AG10803 (cell line): ENCODE data around the gene TMEM18.

Experiments used
- DNase-seq: peaks from one replicate; pipeline ENCODE4 v3.0.0; 2010; ENCODE audit warnings: low read depth
- H3K4me3 ChIP-seq: 2 replicates; pipeline ENCODE4 v1.5.1; 2011; ENCODE audit warnings: mild to moderate bottlenecking, low read length, control low read depth
- TF ChIP-seq, protein P1 (sequence below): conservative IDR thresholded peaks from 2 replicates; pipeline ENCODE4 v1.5.1; 2011; ENCODE audit warnings: mild to moderate bottlenecking, low read length, control low read depth, inconsistent platforms

The TMEM18 gene

GRCh38 chr2:653645-654425 is 23.4 kb downstream of the TMEM18 start:
- no peak overlapping the region for H3K4me3 ChIP-seq
- no peak for DNase-seq
- TF ChIP-seq, protein P1, sequence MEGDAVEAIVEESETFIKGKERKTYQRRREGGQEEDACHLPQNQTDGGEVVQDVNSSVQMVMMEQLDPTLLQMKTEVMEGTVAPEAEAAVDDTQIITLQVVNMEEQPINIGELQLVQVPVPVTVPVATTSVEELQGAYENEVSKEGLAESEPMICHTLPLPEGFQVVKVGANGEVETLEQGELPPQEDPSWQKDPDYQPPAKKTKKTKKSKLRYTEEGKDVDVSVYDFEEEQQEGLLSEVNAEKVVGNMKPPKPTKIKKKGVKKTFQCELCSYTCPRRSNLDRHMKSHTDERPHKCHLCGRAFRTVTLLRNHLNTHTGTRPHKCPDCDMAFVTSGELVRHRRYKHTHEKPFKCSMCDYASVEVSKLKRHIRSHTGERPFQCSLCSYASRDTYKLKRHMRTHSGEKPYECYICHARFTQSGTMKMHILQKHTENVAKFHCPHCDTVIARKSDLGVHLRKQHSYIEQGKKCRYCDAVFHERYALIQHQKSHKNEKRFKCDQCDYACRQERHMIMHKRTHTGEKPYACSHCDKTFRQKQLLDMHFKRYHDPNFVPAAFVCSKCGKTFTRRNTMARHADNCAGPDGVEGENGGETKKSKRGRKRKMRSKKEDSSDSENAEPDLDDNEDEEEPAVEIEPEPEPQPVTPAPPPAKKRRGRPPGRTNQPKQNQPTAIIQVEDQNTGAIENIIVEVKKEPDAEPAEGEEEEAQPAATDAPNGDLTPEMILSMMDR = no peak

- TF ChIP-seq, protein P1 = no peak
- no peak for DNase-seq
- no peak overlapping the region for H3K4me3 ChIP-seq
Measured at GRCh38 chr2:652881-653480, 24.2 kb downstream of the TMEM18 start.

DNA sequence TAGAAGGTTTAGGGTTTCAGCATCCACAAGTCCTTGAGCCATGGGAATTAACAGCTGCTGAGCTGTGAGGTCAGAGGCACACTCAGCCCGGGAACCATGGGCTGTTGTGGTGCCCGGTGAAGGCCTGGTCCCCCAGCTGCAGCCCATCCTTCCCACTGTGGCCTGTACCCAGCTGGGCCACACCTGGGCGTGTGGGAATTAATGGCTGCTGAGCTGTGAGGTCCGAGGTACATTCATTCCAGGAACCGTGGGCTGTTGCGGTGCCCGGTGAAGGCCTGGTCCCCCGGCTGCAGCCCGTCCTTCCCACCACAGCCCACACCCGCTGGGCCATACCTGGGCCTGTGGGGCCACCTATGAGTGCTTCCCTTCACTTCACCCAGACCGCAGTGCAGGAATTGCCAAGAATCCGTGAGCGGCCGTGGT is 25.2 kb downstream of the TMEM18 start:
- no peak overlapping the region for H3K4me3 ChIP-seq
- peak; percentile 6 for DNase-seq
- TF ChIP-seq, protein P1 = no peak

DNA sequence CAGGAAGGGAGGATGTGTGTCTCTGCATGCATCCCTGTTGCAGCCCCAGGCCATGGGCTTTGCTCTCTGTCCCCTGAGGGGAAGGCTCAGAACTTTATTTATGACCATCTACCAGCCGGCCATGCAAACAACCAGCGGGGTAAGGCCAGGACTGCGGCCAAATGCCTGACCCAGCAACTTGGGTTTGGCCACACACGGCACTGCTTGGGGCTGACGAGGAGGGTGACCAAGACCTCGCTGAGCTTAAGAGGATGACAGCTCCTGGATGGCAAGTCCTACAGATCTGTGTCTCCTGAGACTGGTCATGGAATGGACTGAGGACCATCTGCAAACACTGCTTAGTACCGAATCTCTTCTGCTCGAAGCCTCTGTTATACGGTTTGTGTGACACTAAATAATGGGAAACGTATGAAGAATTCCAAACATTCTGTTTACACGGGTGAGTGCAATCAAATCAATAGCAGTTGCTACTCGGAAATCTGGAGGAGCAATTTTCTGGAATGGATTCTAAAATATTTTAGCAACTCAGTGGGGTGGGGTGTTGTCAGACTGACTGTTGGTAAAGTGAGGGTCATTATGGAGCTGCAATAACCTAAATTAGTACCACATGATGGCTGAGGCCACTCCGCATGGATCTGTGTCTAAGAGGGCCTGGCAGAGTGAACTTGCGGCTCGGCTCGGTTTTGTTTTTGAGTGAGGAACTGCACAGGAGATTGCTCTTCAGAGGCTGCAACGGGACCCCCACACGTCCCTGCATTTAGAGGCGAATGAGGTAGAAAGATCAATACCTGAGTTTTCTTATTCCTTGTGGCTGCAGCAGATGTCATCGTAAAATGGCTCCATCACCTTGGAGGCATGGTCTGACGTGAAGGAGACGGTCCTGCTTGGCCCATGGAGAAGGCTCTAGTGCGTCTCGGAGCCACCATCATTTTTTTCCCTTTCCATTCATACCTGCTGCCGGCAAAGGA is 26.6 kb downstream of the TMEM18 start:
- H3K4me3 ChIP-seq = peak overlapping the region; percentile 18
- TF ChIP-seq, protein P1 = no peak
- DNase-seq = peak; percentile 87

GRCh38 chr2:649426-650342 is 27.5 kb downstream of the TMEM18 start:
- no peak overlapping the region for H3K4me3 ChIP-seq
- TF ChIP-seq, protein P1 = no peak
- DNase-seq = no peak
